Fibroblast of lung (primary cell): ENCODE results near the gene CBFA2T2.

Experiments used
- EZH2 ChIP-seq: IDR thresholded peaks from 2 replicates; pipeline ENCODE4 v1.5.1; 2012; ENCODE audit warnings: low read length, control low read depth, mild to moderate bottlenecking; ENCODE audit errors: missing control alignments
- TF ChIP-seq, protein P1 (sequence below), 2 donors: IDR thresholded peaks in 1 of 2; conservative IDR thresholded peaks in 1 of 2; 1 replicate in 1 of 2; 2 replicates in 1 of 2; pipeline ENCODE4 v1.5.1; 2011 to 2012; ENCODE audit warnings: low read length in 2 of 2, control low read depth in 1 of 2, inconsistent platforms in 1 of 2, low read depth in 1 of 2, mild to moderate bottlenecking in 1 of 2

DNA sequence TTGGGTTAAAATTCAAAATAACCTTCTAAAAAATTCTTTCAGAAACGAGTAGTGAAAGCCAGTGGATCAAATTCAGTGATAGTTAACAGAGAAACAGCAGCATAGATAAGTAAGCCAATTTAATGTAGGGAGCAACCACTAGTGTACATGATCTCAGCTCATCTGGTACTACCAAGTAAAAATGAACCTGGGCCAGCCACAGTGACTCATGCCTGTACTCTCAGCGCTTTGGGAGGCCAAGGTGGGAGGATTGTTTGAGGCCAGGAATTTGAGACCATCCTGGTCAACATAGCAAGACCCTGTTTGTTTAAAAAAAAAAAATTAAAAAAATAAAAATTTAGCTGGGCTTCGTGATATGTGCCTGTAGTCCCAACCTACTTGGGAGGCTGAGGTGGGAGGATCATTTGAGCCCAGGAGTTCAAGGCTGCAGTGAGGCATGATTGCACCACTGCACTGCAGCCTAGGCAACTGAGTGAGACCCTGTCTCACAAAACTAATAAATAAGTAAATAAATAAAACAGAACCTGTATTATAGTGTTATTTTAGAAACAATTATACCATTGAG lies 32.4 kb downstream of the CBFA2T2 start:
- no peak for TF ChIP-seq EZH2
- TF ChIP-seq, protein P1, sequence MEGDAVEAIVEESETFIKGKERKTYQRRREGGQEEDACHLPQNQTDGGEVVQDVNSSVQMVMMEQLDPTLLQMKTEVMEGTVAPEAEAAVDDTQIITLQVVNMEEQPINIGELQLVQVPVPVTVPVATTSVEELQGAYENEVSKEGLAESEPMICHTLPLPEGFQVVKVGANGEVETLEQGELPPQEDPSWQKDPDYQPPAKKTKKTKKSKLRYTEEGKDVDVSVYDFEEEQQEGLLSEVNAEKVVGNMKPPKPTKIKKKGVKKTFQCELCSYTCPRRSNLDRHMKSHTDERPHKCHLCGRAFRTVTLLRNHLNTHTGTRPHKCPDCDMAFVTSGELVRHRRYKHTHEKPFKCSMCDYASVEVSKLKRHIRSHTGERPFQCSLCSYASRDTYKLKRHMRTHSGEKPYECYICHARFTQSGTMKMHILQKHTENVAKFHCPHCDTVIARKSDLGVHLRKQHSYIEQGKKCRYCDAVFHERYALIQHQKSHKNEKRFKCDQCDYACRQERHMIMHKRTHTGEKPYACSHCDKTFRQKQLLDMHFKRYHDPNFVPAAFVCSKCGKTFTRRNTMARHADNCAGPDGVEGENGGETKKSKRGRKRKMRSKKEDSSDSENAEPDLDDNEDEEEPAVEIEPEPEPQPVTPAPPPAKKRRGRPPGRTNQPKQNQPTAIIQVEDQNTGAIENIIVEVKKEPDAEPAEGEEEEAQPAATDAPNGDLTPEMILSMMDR (conservative IDR thresholded peaks at IDR 0.05 in 1 of 2, IDR thresholded peaks at IDR 0.05 in 1 of 2; ENCODE audit: low read depth in 1 of 2, low read length in 2 of 2), result no peak
